Tibial nerve (tissue), 4 donors: ENCODE results near the gene METAP1D.

Experiments
- CTCF ChIP-seq, 5 experiments: fragments of 200-600 bp in 3 of 5; fragments of 450-650 bp in 2 of 5; sonication (generic) in 3 of 5; IDR thresholded peaks; one replicate each; pipeline ENCODE4 v1.5.1; 2016 to 2019; ENCODE audit warnings: antibody characterized with exemption in 5 of 5, mild to moderate bottlenecking in 3 of 5, moderate library complexity in 2 of 5
- EP300 ChIP-seq, 2 donors: sonication (generic); formaldehyde crosslinking; IDR thresholded peaks; one replicate each; pipeline ENCODE4 v1.6.1; 2017; ENCODE audit warnings: antibody characterized with exemption in 2 of 2, mild to moderate bottlenecking in 1 of 2
- POLR2A ChIP-seq, 2 donors: fragments of 450-650 bp; IDR thresholded peaks; one replicate each; pipeline ENCODE4 v1.6.1; 2017; ENCODE audit warnings: antibody characterized with exemption in 2 of 2, mild to moderate bottlenecking in 2 of 2, moderate library complexity in 2 of 2

- TF ChIP-seq CTCF (IDR thresholded peaks at IDR 0.05) (no peak), POLR2A (IDR thresholded peaks at IDR 0.05) (no peak), EP300 (IDR thresholded peaks at IDR 0.05) (no peak)
Observed at GRCh38 chr2:172083628-172084394, 84.1 kb downstream of the METAP1D start.
